Tibial nerve (tissue), 4 donors: ENCODE results near the gene HPSE2.

Source experiments
- EP300 ChIP-seq, 2 donors: sonication (generic); formaldehyde crosslinking; IDR thresholded peaks; one replicate each; pipeline ENCODE4 v1.6.1; 2017; ENCODE audit warnings: antibody characterized with exemption in 2 of 2, mild to moderate bottlenecking in 1 of 2
- POLR2A ChIP-seq, 2 donors: fragments of 450-650 bp; IDR thresholded peaks; one replicate each; pipeline ENCODE4 v1.6.1; 2017; ENCODE audit warnings: antibody characterized with exemption in 2 of 2, mild to moderate bottlenecking in 2 of 2, moderate library complexity in 2 of 2
- TF ChIP-seq, protein P1 (sequence below), 5 experiments: fragments of 200-600 bp in 3 of 5; fragments of 450-650 bp in 2 of 5; sonication (generic) in 3 of 5; IDR thresholded peaks; one replicate each; pipeline ENCODE4 v1.5.1; 2016 to 2019; ENCODE audit warnings: antibody characterized with exemption in 5 of 5, mild to moderate bottlenecking in 3 of 5, moderate library complexity in 2 of 5

DNA sequence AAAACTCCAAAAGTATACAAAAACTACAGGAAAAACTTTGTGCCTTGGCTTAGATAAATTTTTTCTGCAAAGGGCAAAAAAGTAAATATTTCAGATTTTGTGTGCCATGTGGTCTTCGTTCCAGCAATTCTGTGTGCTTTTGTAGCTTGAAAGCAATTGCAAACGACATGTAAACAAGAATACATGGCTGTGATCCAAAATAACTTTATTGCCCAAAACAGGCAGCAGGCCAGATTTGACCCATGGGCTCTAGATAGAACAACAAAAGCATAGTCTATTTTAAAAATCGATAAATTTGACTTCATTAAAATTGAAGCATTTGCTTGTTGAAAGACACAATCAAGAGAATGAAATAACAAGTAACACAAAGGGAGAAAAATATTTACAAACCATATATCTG, 336.6 kb downstream of the HPSE2 start:
- TF ChIP-seq POLR2A (IDR thresholded peaks at IDR 0.05) = no peak
- TF ChIP-seq, protein P1, sequence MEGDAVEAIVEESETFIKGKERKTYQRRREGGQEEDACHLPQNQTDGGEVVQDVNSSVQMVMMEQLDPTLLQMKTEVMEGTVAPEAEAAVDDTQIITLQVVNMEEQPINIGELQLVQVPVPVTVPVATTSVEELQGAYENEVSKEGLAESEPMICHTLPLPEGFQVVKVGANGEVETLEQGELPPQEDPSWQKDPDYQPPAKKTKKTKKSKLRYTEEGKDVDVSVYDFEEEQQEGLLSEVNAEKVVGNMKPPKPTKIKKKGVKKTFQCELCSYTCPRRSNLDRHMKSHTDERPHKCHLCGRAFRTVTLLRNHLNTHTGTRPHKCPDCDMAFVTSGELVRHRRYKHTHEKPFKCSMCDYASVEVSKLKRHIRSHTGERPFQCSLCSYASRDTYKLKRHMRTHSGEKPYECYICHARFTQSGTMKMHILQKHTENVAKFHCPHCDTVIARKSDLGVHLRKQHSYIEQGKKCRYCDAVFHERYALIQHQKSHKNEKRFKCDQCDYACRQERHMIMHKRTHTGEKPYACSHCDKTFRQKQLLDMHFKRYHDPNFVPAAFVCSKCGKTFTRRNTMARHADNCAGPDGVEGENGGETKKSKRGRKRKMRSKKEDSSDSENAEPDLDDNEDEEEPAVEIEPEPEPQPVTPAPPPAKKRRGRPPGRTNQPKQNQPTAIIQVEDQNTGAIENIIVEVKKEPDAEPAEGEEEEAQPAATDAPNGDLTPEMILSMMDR (IDR thresholded peaks at IDR 0.05) = no peak
- no peak for TF ChIP-seq EP300 (IDR thresholded peaks at IDR 0.05)
